Measurements from ENCODE around the gene GPC5. TPM values are rescaled to one million over a fixed set of nuclear protein-coding genes. Genes with fewer than 3 reads are reported as not detected.

Gene GPC5
- total and polyA plus RNA-seq, 2 of the 8 experiments (the other 6 are each of a cell fraction or from before 2014, with no cell fraction given) = 0.20 to 0.39 TPM

GRCh38 chr13:92656648-92657047 lies 1258.2 kb downstream of the GPC5 start (continued):
- TF ChIP-seq RAD21 (IDR thresholded peaks at IDR 0.05 in 1 of 2, conservative IDR thresholded peaks at IDR 0.05 in 1 of 2; ENCODE audit: low read depth in 2 of 2, low read length in 2 of 2) (no peak), KDM1A (IDR thresholded peaks at IDR 0.05; ENCODE audit: borderline replicate concordance, low read length) (no peak)

Data from H1 (cell line).